Nephron progenitor cell (in vitro differentiated cells): Measurements from ENCODE around the gene GOLGA8B.
"Not testable (repeated sequence)": the region's sequence is repeated elsewhere in the genome, so short reads cannot be mapped to it uniquely, and the experiment has no call there.

ENCODE experiments used
- DNase-seq: peaks from one replicate; pipeline ENCODE4 v3.0.0; 2021
- H3K27ac Mint-ChIP-seq: 2 replicates; pipeline ENCODE4 v1.8.0; 2021; ENCODE audit warnings: mild to moderate bottlenecking, moderate library complexity, mixed read lengths
- H3K27me3 Mint-ChIP-seq: 2 replicates; pipeline ENCODE4 v1.8.0; 2021; ENCODE audit warnings: mild to moderate bottlenecking, low read depth, mixed read lengths; ENCODE audit not compliant: poor library complexity
- H3K36me3 Mint-ChIP-seq: 2 replicates; pipeline ENCODE4 v1.8.0; 2021; ENCODE audit warnings: low read depth, mixed read lengths
- H3K4me1 Mint-ChIP-seq: 2 replicates; pipeline ENCODE4 v1.8.0; 2021; ENCODE audit warnings: mixed read lengths
- H3K4me3 Mint-ChIP-seq: 2 replicates; pipeline ENCODE4 v1.8.0; 2021; ENCODE audit warnings: mild to moderate bottlenecking, moderate library complexity, mixed read lengths
- H3K9me3 Mint-ChIP-seq: 2 replicates; pipeline ENCODE4 v1.8.0; 2021; ENCODE audit warnings: mild to moderate bottlenecking, moderate library complexity, mixed read lengths

GOLGA8B gene

DNA sequence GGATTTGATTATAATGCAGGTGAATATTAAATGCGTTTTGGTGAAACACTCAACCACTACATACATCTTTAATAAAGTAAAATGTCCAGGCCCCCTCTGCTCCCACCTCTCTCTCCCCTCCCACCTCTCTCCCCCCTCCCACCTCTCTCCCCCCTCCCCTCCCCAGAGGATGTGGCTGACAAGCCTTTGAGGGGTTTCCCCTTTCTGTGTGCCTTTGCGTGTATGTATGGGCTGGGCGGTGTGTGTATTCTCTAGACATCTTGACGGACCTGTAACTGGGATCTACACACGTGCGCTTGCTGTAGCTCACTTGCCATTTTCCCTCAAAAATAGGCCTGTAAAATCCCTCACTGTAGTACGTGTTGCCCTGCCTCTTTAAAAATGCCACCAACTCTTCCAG is 28.3 kb downstream of the GOLGA8B start:
- H3K4me3 Mint-ChIP-seq, H3K36me3 Mint-ChIP-seq, H3K27ac Mint-ChIP-seq: not testable (repeated sequence)

DNA sequence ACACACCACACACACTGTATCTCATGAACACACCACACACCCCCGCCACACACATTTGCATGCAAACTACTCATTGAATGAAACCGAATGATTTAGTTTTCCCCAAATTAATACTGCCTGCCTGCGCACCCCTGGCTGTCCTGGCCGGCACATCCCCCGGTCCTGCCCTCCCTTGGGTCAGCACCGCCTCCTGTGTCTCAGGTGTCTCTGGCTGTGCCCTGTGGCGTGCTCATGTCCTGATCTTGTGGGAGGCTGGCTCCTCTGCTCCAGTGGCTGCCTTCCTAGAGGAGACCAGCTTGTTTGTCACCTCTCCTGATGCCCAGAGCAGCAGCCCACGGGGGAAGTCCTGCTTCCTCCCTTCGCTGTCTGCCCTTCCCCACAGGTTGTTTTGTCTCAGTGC is 28.7 kb downstream of the GOLGA8B start:
- not testable (repeated sequence) for H3K27me3 Mint-ChIP-seq, H3K9me3 Mint-ChIP-seq, H3K36me3 Mint-ChIP-seq, H3K4me1 Mint-ChIP-seq, DNase-seq, H3K4me3 Mint-ChIP-seq, H3K27ac Mint-ChIP-seq

More for the DNA sequence above, 28.3 kb downstream of the GOLGA8B start:
- H3K9me3 Mint-ChIP-seq, H3K4me1 Mint-ChIP-seq, DNase-seq, H3K27me3 Mint-ChIP-seq: not testable (repeated sequence)

DNA sequence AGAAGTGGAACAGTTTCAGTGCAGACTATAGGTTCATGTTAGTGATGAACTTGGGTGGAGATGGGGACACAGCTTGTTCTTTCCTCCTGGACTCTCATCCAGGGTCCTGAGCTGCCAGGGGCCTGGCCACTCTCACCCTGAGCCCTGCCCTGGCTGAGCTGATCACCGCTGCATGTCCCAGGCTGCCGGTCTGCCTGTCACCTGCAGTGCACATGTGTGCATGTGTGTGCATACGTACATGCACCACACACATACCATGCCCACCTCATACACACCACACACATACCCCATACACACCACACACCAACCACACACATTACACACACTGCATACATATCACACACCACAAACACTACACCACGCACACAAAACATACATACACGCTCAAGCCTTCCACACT is 29.3 kb downstream of the GOLGA8B start:
- H3K4me1 Mint-ChIP-seq, DNase-seq, H3K36me3 Mint-ChIP-seq, H3K27me3 Mint-ChIP-seq, H3K4me3 Mint-ChIP-seq, H3K9me3 Mint-ChIP-seq: not testable (repeated sequence)
- H3K27ac Mint-ChIP-seq = peak overlapping the region; percentile 85

DNA sequence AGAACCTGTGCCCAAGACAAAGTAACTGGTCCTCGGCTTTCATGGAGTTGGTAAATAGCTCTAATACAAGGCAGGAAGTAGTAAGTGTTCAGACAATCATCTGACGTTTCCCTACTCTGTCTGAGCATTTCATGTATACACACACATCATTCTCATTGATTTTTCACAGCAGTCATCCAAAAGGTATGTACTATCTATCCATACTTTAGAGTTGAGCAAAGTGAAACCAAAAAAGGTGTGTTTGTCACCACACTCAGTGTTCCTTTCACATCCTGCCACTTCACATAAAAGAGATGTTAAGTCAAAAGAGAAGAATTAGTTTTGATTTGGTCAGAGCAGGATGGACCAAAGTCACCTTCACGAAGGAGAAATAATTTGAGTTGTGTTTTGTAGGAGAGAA is 33.3 kb downstream of the GOLGA8B start:
- not testable (repeated sequence) for H3K4me1 Mint-ChIP-seq, H3K36me3 Mint-ChIP-seq, H3K4me3 Mint-ChIP-seq, H3K9me3 Mint-ChIP-seq, H3K27ac Mint-ChIP-seq, H3K27me3 Mint-ChIP-seq, DNase-seq

DNA sequence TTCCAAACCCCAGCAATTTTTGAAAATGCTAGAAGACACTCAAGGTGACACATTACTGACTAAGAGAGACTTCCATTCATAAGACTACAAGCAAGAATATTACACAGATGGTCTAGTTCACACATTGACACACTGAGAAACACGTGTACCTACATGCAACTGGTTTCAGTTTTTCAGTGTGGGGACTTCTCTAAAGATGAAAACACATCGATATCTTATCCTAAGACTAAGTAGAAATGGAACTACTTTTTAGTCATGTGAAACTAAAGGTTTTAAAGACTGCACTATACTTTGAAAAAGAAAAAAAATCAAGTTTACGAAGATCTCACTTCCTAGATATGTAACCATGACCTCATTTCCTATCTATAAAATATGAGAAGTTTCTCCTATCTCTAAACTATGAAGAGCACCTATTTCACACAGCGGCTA is 34.1 kb downstream of the GOLGA8B start:
- H3K27me3 Mint-ChIP-seq, DNase-seq, H3K27ac Mint-ChIP-seq, H3K9me3 Mint-ChIP-seq, H3K4me1 Mint-ChIP-seq, H3K4me3 Mint-ChIP-seq, H3K36me3 Mint-ChIP-seq: not testable (repeated sequence)

DNA sequence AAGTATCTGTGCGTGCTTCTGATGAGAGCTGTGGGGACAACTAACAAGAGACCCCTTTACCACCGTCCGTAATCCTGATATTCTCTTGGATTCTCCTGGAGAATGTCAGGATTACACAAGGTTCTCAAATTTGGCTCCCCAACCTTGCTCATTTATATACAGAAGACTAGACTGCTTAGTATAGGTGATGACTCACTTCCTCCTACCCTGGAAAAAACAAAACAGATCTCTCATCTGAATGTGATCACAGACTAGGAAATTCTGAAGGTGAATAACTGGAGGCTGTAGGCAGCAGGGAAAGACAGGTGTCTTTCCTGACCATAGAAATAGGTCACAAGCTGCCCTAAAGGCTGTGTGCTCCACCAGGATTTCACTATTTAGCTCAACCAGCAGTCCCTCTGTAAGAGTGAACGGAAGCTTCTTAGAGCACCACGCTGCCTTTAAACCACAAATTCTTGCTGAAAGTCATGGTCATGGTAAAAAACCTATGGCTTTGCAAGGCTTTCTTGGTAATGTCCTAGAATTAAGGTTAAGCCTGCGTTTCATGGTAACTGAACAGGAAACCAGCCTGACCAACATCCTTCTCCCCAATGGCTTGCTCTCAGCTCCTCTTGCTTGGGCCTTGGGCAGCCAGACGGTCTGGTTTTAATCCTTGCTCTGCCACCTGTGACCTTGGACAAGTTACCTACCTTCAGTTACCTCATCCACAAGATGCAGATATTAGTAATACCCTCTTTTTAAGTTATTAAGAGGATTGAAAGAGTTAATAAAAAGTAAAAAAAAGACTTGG is 39.4 kb downstream of the GOLGA8B start:
- H3K36me3 Mint-ChIP-seq, H3K9me3 Mint-ChIP-seq, DNase-seq, H3K4me3 Mint-ChIP-seq, H3K4me1 Mint-ChIP-seq, H3K27me3 Mint-ChIP-seq, H3K27ac Mint-ChIP-seq: not testable (repeated sequence)

DNA sequence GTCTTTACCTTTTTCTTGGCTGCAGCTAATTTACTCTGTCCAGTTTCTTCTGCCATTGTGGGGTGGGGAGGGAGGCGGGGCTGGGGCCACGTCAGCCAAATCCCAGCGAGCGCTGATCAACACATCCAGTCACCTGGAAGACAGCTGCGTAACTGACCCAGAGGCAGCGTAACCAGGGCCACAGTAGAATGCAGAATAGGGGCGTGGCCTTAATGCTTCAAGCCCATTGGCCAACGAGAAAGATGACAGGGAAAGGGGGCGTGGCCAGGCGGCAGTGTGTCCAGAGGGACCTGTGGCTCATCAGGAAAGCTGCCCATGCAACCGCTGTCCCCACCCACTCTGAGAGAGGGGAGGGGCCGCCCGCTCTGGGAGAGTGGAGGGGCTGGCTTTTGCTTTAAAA is 47.6 kb downstream of the GOLGA8B start:
- not testable (repeated sequence) for H3K27ac Mint-ChIP-seq, DNase-seq, H3K27me3 Mint-ChIP-seq, H3K36me3 Mint-ChIP-seq, H3K4me1 Mint-ChIP-seq, H3K4me3 Mint-ChIP-seq, H3K9me3 Mint-ChIP-seq
